Ecto neural progenitor cell (in vitro differentiated cells): ENCODE results near the gene SLC5A2.
"Not testable (repeated sequence)": the region's sequence is repeated elsewhere in the genome, so short reads cannot be mapped to it uniquely, and the experiment has no call there.

Source experiments
- DNase-seq: peaks from one replicate; pipeline ENCODE4 v3.0.0-alpha.2; 2018; ENCODE audit warnings: low spot score

SLC5A2 gene

GRCh38 chr16:31498493-31498892, 15.6 kb downstream of the SLC5A2 start:
- no peak for DNase-seq

- no peak for DNase-seq
Measured at GRCh38 chr16:31499928-31500327, 17.0 kb downstream of the SLC5A2 start.

GRCh38 chr16:31501226-31501965, 18.5 kb downstream of the SLC5A2 start:
- no peak for DNase-seq

DNA sequence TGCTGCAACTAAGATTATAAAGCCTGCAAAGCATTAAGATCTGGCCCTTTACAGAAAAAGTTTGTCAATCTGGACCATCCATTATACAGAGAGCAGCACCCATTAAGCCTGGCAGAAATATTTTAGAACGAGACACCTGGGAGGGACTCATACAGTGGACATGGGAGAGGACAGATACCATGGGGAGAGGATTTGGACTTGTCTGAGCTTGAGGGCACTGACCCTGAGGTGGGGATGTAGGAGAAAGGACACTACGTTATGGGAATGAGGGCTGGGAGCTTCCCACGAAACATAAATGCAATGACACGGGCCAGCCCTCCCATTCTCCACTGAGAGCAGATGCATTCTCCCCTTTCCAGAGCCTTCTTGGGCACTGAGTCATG, 19.0 kb downstream of the SLC5A2 start:
- no peak for DNase-seq

DNA sequence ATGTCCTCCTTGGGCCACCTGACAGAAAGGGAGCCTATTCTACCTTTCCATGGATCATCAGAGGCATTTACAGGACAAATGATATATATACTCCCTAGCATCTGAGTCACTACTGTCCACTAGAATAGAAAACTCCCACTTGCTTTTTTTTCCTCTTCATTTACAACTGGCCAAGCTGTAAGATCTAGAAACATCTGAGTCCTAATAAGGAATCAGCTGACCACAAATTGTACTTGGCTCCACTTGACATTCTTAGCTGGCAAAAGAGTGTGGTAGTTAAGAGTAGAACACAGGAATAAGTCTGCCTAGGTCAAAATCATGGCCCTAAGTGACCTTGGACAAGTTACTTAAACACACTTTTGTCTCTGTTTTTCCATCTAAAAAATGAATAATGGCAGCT, 20.1 kb downstream of the SLC5A2 start:
- DNase-seq = no peak

- not testable (repeated sequence) for DNase-seq
Measured at GRCh38 chr16:31503555-31503954, 20.6 kb downstream of the SLC5A2 start.

- DNase-seq = no peak
Measured at GRCh38 chr16:31504159-31504558, 21.2 kb downstream of the SLC5A2 start.

- DNase-seq = no peak
Measured at GRCh38 chr16:31505483-31505882, 22.6 kb downstream of the SLC5A2 start.

DNA sequence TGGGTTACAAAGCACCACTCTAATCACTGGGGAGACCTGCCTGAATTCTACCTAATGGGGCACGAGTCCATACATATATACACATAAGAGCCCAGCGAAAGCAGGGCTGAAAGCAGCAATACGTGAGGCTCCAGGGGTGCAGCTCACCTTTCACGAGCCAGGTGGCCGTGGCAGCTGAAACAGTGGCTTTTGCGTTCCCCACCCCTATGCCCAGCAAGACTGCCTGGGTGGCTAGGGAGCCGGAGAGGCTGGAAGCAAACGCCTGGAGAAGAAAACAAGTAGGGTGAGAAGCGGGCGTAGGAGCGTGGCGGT, 24.6 kb downstream of the SLC5A2 start:
- no peak for DNase-seq

DNA sequence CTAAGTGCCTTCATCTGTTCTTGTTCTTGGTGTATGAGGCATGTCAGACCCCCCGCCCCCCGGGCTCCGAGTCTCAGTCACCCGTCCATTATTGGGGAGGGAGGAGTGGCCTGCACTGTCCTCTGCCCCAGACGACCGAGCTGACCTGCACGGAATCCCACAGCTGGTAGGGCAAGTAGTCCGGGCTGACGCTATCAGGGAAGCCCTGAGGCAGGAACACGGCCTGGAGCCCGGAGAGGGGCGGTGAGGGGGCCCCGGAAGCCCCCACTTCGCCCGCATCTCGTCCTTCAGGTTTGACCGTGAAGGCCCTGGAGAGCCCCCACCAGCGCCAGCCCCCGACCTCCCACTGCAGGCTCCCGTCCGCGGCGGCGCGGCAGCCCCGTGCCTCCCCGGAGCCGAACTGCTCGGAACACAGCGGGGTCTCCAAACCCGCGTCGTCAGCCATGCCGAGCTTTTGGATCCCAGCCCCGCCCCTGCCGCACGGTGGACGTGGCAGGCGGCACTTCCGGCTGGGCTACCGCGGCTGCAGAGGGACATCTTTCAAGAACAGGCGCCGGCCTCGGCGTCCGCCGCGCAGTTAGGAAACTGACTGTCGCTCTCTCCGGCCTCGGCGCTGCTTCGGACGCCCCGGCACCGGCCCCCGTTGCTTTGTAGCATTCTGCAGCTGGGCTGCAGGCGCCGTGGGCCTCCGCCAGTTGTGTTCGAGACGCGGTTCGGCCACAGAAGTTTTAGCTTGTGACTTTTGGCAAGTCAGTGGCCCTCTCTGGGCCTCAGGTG, 25.2 kb downstream of the SLC5A2 start, which contains the start of gene RUSF1:
Gene RUSF1 (minus strand): TSS at position 463 of the 777 bp plus-strand sequence. CDS start 18 bp downstream, at position 445.
- peak; percentile 95 for DNase-seq

DNA sequence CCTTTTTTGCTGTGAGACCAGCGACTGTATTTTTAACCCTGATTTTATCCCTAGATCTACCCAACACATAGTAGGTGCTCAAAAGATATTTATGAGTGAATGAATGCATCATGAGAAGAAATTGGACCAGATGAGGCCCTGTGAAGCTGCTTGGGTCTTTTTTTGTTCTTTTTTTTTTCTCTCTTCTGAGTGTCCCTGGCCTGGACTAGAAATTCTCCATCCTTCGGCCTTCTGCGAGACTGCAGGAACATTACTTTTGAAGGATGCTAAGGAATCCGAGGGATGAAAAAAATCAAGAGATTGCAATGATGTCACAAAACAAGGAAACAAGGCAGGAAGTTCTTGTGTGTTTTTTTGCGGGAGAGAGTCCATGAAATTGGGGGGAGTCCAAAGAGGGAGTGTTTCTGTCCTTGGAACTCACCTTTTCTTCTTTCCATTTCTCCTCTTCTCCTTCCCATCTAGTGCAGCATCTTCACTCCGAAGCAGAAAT, 25.8 kb downstream of the SLC5A2 start:
- no peak for DNase-seq

DNA sequence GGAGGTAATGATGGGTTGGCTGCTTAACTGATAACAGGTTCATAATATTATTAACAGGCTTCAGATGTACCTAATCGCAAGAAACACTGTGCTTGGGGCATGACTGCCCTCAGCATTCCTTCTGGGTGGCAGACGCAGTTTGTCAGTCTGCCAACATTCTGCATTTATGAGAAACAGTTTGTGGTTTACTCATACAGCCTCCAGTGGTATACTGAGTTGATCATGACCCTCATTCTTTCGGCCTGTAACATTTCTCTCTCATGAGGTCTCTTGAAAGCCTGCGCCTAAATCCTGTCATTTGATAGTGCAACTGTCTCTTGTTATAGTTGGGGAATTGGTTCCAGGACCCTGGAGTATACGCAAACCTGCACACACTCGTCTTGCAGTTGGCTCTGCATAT, 30.2 kb downstream of the SLC5A2 start:
- no peak for DNase-seq

DNA sequence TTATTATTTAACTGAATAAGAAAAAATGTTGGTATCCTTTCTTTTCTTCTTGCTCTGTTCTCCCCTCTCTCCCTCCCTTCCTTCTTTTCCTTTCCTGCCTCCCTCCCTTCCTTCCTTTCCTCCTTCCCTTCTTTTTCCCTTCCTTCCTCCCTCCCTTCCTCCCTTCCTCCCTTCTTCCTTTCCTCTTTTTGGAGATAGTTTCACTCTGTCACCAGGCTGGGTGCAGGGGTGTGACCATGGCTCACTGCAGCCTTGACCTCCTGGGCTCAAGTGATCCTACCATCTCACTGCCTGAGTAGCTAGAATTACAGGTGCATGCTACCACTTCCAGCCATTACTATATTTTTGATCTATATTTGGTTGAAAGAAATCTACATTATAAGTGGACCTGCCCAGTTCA, 31.0 kb downstream of the SLC5A2 start:
- DNase-seq = no peak

DNA sequence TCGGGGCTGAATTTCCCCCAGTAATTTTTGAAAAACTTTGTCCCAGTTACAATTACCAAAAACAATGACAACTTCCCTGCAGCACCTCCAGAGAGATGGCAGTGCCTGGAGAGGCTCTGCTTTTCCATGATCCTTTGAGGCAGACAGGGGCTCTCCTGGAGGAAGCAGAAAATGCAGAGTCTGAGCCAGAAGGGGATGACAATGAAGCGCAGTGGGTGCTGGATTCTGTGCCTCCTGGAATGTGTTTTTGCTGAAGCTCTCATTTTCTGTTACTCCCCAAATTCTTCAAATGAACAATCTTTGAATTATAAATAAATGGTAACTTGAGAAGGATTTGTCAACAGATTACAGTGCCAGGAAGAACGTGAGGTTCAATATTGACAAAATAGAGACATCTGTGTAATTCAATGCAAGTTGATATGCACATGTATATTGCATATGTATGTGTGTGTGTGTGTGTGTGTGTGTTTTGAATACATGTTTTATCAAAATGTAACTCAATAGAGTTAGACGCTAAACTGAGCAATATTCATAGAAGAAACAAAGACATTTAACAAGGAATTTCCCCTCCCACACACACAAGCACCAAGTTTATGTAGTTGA, 35.0 kb downstream of the SLC5A2 start:
- no peak for DNase-seq

DNA sequence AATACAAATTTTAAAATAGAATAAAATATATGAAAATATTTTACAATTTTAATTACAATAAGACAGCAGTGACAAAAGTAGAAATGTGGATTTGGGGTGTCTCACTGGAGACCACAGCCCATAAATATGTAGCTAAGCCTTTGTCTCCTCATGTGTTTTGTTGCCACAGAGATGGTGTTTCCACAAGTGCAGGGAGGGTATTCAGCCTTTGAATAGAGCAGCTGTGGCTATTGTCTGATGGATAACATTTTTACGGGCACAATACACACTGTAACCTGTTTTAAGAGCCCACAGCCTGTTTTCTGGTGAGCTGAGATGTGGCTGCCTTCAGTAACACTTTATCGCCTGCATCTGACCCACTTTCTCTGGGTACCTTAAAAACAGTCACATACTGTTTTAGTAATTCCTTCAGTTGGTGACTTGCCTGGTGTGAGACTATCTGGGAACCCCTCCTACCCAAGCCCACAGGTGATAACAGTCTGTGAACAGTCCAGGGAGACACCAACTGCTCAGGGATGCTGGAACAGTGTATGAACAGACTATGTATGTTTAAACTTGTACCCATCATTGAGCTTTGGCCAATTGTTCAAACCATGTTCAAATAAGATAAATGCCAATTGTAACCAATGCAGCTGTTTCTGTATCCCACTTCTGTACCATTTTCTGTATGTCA, 37.0 kb downstream of the SLC5A2 start:
- no peak for DNase-seq

- no peak for DNase-seq
Measured at GRCh38 chr16:31521368-31521767, 38.4 kb downstream of the SLC5A2 start.

GRCh38 chr16:31522071-31522470, 39.1 kb downstream of the SLC5A2 start:
- DNase-seq = no peak

DNA sequence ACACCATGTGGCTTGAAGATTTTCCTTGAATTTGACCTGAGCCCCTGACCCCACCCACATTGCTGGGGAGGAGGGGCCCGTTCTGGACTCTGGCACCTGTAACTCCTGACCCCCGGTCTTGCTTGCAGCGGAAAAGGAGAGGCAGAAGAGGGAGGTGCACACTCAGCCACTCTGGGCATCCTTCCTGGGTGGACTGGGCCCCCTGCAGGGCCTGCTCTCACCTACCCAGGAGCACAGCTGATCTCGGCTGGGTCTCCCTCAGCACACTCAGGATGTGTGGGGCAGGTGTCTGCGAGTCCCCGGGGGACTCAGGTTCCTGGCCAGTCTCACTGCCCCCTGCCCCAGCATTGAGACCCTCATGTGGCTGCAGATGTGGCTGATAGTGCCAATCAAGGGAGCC, 40.8 kb downstream of the SLC5A2 start:
- DNase-seq = not testable (repeated sequence)

- DNase-seq = no peak
Measured at GRCh38 chr16:31525113-31525512, 42.2 kb downstream of the SLC5A2 start.

GRCh38 chr16:31527734-31528274, 44.9 kb downstream of the SLC5A2 start, which contains the start of gene AHSP:
TSS of gene AHSP (plus strand) at chr16:31527900. CDS start at chr16:31528140, 240 bp downstream.
- no peak for DNase-seq

GRCh38 chr16:31528523-31529107, 45.7 kb downstream of the SLC5A2 start:
- no peak for DNase-seq
